Left renal cortex interstitium (tissue), 4 donors: ENCODE data around the gene RUVBL1. TPM values are rescaled to one million over a fixed set of nuclear protein-coding genes. Genes with fewer than 3 reads are reported as not detected.
A peak's percentile ranks its signal among the peaks of the same experiment; 100 is the strongest.
"Not testable (repeated sequence)": the region's sequence is repeated elsewhere in the genome, so short reads cannot be mapped to it uniquely, and the experiment has no call there.

Source experiments
- DNase-seq, 4 donors: peaks; one replicate each; pipeline ENCODE4 v3.0.0-alpha.2; 2013; ENCODE audit warnings: low read depth in 4 of 4, low spot score in 2 of 4, missing footprints in 1 of 4
- polyA plus RNA-seq, 4 donors: library from polyadenylated mRNA; unstranded; fragments of 120-200 nt; gene quantifications; one replicate each; pipeline ENCODE4 v1.2.1, GENCODE V29; 2013; ENCODE audit not compliant: insufficient read length in 4 of 4

RUVBL1 gene
- 10 to 100 TPM; 63.7 to 68.6 (median 68.1) TPM for polyA plus RNA-seq

- peak; percentile 82 to 94 (median 88) for DNase-seq
Measured at GRCh38 chr3:128123538-128124368, at the start of gene RUVBL1. Gene RUVBL1 (minus strand): TSS chr3:128123812. CDS start chr3:128123724, 88 bp downstream.

- DNase-seq: no peak
Measured at GRCh38 chr3:128173200-128173599, 49.6 kb upstream of the RUVBL1 start.

- DNase-seq: peak; percentile 58 to 79 (median 66)
Measured at GRCh38 chr3:128170866-128171516, 47.4 kb upstream of the RUVBL1 start.

DNA sequence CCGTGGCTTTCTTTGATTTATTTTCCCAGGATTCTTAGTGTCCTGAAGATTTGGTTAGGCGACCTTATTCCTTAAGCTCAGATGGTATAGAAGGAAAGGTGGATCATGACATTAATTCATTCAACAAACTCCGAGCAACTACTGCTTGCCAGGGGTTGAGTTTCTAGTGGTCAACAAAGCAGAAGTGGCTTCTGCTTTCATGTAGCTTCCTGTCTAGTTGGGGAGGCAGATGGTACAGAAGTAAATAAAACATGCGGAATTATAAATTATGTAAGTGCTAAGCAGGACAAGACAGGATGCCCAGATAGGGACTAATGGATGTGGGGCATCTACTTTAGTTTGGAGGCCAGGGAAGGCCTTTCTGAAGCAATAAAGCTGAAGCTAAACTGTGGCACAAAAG is 45.2 kb upstream of the RUVBL1 start:
- no peak for DNase-seq

DNA sequence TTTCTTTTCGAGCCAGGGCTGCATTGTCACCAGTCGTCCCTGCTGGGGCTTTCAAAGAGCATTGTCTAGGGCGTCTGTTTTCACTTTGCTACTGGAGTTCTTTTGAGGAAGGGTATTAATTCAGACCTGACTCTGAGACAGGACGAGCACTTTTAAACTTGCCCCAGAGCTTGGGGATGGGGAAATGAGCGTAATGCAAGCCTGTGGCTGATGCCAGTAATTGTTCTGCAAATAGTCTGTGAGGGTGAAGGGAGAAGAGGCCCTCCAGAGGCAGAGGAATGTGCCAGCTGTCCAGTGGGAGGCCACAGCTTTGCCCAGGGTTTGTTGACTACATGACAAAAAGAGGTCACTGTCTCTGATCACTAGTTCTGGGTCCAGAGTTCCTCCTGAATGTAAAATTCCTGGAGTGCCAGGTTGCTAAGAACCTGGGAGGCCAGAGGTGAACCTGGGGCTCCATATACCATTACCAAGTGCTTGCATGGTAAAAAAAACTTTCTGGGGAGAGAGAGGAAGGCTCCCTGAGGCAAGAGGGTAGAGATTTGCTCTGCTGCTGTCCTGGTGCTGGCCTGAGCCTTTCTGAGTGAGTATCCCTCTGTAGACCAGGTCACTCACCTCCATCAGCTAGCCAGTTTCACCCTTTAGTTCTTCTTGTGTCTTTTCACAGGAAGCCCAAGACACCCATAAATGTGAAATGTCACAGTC is 44.5 kb upstream of the RUVBL1 start:
- DNase-seq: no peak

- DNase-seq: no peak
Measured at GRCh38 chr3:128167646-128167972, 44.0 kb upstream of the RUVBL1 start.

DNA sequence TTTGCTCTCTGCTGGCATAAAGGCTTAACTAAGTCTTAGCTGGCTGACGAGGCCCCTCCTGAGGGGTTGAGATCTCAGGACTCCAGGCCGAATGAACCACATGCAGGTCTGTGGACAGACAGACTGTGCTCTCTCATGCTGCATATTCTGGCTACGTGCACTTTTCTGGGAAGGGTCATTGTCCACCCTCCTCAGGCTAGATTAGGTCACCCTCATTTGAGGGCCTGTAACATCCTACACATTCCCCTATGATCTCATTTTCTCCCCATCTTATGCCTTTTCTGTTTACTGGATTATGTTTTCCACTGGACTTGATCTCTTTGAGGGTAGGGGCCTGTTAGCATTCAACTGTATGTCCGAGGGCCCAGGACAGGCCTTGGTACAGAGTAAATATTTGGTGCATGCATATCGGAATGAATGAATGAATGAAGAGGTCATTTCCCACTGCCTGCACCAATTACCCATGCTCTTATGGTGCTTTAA is 43.4 kb upstream of the RUVBL1 start:
- DNase-seq: no peak

DNA sequence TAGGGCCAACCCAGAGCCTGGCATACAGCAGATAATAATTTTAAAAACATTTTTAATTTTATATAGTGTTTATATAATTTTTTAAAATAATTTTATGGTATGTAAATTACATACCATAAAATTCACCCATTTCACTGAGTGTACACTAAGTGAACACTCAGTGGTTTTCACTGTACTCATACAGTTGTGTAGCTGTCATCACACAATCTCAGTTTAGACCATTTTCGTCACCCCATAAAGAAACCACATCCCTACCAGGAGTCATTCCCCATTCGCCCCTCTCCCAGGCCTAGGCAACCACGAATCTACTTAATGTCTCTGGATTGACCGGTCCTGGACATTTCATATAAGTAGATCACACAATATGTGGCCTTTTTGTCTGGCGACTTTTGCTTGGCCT is 39.8 kb upstream of the RUVBL1 start:
- DNase-seq: no peak

DNA sequence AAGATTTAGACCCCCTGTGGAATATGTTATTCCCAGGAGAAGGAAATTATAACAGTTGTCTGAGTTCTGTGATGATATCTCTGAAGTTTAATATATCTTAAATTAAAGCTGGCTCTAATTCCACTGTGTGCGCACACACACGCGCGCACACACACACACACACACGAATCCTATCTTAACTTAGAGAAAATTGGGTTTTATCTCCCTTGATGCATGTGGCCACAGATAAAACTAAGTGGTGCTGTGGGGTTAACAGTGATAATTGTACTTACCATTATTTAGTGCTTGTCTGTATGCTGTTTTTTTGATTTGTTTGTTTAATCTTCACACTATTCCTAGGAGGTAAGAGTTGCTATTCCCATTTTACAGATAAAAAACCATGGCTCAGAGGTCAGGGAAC is 37.0 kb upstream of the RUVBL1 start:
- DNase-seq: no peak

DNA sequence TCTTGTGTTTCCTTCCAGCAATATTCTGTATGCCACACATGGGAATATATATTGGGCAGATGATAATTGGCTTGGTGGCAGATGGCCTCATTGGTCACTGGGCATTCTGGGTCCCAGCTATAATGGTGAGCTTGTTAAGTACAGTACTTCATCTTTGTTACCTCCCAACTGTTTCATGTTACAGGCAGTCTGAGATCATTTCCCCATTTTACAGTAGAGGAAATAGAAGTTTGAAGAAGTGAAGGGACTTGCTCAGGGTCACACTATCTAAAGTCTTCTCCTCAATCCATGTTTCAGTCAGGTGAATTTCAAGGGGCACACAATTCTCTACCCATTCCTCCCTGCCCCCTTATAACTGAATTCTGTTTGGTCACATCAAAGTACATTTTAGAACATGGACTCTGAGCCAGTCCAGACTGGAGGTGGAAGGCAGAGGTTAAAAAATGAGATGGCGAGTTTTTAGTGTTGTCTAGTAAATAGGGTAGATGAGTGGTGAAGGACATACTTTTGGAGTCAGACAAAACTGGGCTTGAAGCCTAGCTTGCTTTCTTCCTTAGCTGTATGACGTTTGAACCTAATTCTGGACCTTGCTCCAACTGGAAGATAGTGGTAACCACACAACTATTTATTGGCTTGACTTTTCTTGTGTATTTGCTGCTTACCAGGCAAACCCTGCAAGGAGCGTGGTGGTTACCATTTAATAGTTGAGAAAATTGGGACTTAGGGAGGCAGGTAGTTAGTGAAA is 32.2 kb upstream of the RUVBL1 start:
- DNase-seq: no peak

DNA sequence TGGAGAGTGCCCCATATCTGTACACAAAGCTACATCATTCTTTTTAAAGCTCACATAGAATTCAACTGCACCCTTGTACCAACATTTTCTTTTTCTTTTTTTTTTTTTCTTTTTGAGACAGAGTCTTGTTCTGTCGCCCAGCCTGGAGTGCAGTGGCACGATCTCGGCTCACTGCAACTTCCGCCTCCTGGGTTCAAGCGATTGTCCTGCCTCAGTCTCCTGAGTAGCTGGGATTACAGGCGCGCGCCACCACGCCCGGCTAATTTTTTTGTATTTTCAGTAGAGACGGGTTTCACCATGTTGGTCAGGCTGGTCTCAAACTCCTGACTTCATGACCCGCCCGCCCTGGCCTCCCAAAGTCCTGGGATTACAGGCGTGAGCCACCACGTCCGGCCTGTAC is 30.7 kb upstream of the RUVBL1 start:
- DNase-seq: not testable (repeated sequence)

GRCh38 chr3:128153156-128154041 is 29.8 kb upstream of the RUVBL1 start, which contains the start of gene EEFSEC:
Gene EEFSEC (plus strand): TSS chr3:128153481. CDS start chr3:128153508, 27 bp downstream.
- peak; percentile 46 to 68 (median 56) for DNase-seq

DNA sequence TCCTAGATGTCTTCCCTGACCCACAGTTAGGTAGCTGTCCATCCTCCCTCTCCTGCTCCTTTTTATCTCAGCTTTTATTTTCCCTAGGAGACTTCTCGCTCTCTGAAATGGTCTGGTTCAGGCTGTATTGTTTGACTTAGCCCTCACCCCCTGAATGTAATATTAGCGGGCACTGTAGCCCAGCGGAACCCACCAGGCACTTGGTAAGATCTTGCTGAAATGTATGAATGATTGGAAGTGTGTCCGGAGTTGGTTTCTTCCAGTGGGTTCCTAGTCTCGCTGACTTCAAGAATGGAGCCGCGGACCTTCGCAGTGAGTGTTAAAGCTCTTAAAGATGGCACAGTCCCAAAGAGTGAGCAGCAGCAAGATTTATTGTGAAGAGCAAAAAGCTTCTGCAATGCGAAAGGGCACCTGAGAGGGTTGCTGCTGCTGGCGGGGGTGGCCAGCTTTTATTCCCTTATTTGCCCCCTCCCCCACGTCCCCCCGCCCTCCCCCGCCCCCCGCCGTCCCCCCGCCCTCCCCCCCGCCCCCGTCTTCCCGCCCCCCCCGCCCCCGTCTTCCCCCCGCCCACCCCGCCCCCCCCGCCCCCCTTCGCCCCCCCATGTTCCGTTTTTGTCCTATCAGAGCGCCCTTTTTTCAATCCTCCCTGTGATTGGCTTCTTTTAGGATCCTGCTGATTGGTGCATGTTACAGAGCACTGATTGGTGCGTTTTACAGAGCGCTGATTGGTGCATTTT is 29.0 kb upstream of the RUVBL1 start:
- DNase-seq: no peak

- DNase-seq: no peak
Measured at GRCh38 chr3:128151758-128152274, 28.2 kb upstream of the RUVBL1 start.

- no peak for DNase-seq
Measured at GRCh38 chr3:128149650-128150049, 26.0 kb upstream of the RUVBL1 start.

DNA sequence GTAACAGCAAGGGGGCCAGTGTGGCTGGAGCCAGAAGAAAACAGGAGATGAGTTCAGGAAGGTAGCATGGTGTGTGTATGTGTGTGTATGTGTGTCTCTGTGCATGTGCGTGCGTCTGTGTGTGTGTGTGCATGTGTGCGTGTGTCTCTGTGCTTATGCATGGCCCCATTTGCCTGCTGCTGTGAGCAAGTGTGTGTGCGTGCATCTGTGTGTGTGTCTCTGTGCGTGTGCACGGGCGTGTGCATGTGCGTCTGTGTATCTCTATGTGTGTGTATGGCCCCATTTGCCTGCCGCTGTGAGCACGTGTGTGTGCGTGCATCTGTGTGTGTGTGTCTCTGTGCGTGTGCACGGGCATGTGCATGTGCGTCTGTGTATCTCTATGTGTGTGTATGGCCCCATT is 22.6 kb upstream of the RUVBL1 start:
- DNase-seq: no peak

- no peak for DNase-seq
Measured at GRCh38 chr3:128145279-128145678, 21.7 kb upstream of the RUVBL1 start.

GRCh38 chr3:128144512-128145187 is 21.0 kb upstream of the RUVBL1 start:
- no peak for DNase-seq
